GM18858 (cell line): ENCODE results near the gene BSPRY.
"Not testable (repeated sequence)": the region's sequence is repeated elsewhere in the genome, so short reads cannot be mapped to it uniquely, and the experiment has no call there.

Experiments used
- ATAC-seq: cut with Tn5 transposase; IDR thresholded peaks from one replicate; pipeline ENCODE4 v1.9.1; 2021; ENCODE audit not compliant: unreplicated experiment

BSPRY gene

GRCh38 chr9:113390192-113390960 is 41.0 kb downstream of the BSPRY start:
- ATAC-seq = no peak

GRCh38 chr9:113391917-113392316 is 42.6 kb downstream of the BSPRY start:
- no peak for ATAC-seq

- ATAC-seq = no peak
These were observed 43.9 kb downstream of the BSPRY start for GRCh38 chr9:113393281-113393680.

- ATAC-seq = no peak
These were observed 45.9 kb downstream of the BSPRY start for GRCh38 chr9:113395000-113395861.

GRCh38 chr9:113397203-113397631 is 47.9 kb downstream of the BSPRY start:
- ATAC-seq = no peak

- ATAC-seq = no peak
These were observed 49.5 kb downstream of the BSPRY start for GRCh38 chr9:113398796-113399195.

- ATAC-seq = no peak
These were observed 50.4 kb downstream of the BSPRY start for GRCh38 chr9:113399646-113400200.

- ATAC-seq = peak; percentile 95
These were observed 51.9 kb downstream of the BSPRY start, which contains the start of gene ALAD for GRCh38 chr9:113401027-113401792. TSS of gene ALAD (minus strand) at chr9:113401284. CDS start at chr9:113393559, 7,725 bp downstream.

- no peak for ATAC-seq
These were observed 54.3 kb downstream of the BSPRY start for GRCh38 chr9:113403646-113404045.

- ATAC-seq = not testable (repeated sequence)
These were observed 57.0 kb downstream of the BSPRY start for GRCh38 chr9:113406353-113406752.

GRCh38 chr9:113406873-113407511 is 57.7 kb downstream of the BSPRY start:
- ATAC-seq = peak; percentile 33

- ATAC-seq = no peak
These were observed 60.1 kb downstream of the BSPRY start for GRCh38 chr9:113409481-113409880.

- no peak for ATAC-seq
These were observed 60.5 kb downstream of the BSPRY start for GRCh38 chr9:113409883-113410206.

GRCh38 chr9:113410207-113410864 is 61.0 kb downstream of the BSPRY start, which contains the start of the genes C9orf43 and POLE3:
TSS of gene C9orf43 (plus strand) at chr9:113410747. CDS start at chr9:113413494, 2,747 bp downstream.
TSS of gene POLE3 (minus strand) at chr9:113410675. CDS start at chr9:113410293, 382 bp downstream.
- peak; percentile 69 for ATAC-seq

GRCh38 chr9:113416149-113416721 is 66.9 kb downstream of the BSPRY start:
- ATAC-seq = peak; percentile 93

GRCh38 chr9:113417370-113417769 is 68.0 kb downstream of the BSPRY start:
- ATAC-seq = no peak
